Panc1 (cell line): ENCODE results near the gene DGCR6.
"Not testable (repeated sequence)": the region's sequence is repeated elsewhere in the genome, so short reads cannot be mapped to it uniquely, and the experiment has no call there.

Experiments
- CTCF ChIP-seq: fragments of 450-650 bp; IDR thresholded peaks from 2 replicates; pipeline ENCODE4 v1.5.1; 2017; ENCODE audit warnings: mild to moderate bottlenecking
- POLR2AphosphoS5 ChIP-seq: IDR thresholded peaks from 2 replicates; pipeline ENCODE4 v1.6.1; 2012; ENCODE audit warnings: mild to moderate bottlenecking, low read depth, low read length, moderate library complexity

DNA sequence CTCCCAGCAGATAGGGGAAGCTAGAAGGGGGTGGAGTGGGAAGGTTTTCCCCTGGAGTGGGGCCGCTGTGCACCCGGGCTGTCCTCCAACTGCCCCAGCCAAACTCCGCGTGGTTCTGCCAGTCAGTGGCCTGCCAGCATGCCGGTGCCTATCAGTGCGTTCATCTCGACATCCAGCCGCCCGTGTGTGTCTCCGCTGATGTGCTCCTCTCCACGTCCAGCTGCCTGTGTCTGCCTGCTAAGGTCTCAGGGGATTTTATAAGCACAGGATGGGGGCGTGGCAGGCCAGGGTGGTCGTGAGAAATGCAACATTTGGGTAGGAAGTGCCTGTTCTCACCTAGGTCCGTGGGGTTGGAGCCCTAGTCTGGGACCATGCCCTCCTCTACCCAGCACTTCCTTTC is 47.0 kb downstream of the DGCR6 start:
- not testable (repeated sequence) for TF ChIP-seq CTCF, POLR2AphosphoS5
